ENCODE data around the gene CLECL1. TPM values are rescaled to one million over a fixed set of nuclear protein-coding genes. Genes with fewer than 3 reads are reported as not detected.
"Not testable (repeated sequence)": the region's sequence is repeated elsewhere in the genome, so short reads cannot be mapped to it uniquely, and the experiment has no call there.

The CLECL1 gene
- total RNA-seq, 1 donor from 2014 or later = 0.41 TPM

DNA sequence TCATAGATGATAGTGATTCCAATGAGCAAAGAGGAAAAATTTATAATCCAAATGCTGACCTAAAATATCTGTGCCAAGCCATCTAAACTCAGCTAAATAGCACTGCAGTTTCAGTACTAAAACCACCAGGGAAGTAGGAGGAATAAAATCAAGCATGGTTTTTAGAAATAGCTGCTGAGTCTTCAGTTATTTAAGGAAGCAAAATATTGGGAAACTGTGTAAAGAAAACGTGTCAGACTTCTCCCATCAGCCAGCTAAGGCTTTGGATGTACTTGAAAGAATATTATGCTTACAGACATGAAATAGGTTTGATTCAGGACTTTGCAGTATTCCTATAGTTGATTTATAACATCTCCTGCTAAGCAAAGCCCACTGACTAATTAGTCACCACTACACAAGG lies 38.7 kb downstream of the CLECL1 start:
- DNase-seq = no peak

DNA sequence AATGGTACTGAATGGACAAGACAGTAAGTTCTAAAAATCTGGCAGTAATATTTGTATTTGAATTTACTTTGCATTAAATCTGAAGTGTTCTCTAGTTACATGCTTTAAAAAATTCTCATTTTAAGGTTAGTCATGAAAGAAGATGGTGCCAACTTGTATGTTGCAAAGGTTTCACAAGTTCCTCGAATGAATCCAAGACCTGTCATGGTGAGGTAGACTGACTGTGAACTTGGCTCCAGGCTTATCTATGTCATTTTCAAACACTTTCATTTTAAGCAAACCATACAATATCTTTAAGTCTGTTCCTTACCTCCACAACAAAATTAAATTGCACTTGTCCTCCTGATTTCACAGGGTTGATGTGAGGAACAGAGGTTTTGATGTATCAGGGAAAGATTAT lies 40.0 kb downstream of the CLECL1 start:
- no peak for DNase-seq

DNA sequence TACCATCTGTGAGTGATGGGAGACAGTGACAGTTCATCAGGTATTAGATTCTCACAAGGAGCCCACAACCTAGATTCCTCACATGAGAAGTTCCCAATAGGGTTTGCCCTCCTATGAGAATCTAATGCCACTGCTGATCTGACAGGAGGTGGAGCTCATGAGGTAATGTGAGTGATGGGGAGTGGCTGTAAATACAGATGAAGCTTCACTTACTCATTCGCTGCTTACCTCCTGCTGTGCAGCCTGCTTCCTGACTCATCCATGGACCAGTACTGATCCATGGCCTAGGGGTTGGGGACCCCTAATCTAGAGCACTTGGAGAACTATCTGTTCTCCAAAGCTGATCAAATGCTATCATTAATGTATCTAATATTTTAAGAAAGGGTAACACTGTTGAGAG lies 45.7 kb downstream of the CLECL1 start:
- DNase-seq = no peak

DNA sequence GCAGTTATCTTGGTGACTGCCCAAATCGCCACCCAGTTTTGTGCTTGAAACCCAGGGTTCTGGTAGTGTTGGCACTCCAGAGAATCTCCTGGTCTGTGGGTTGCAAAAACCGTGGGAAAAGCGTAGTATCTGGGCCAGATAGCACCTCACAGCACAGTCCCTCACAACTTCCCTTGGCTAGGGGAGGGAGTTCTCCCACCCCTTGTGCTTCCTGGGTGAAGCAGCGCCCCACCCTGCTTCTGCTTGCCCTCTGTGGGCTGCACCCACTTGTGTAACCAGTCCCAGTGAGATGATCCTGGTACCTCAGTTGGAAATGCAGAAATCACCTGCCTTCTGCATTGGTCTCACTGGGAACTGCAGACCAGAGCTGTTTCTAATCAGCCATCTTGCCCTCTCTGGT lies 47.0 kb downstream of the CLECL1 start:
- no peak for DNase-seq

DNA sequence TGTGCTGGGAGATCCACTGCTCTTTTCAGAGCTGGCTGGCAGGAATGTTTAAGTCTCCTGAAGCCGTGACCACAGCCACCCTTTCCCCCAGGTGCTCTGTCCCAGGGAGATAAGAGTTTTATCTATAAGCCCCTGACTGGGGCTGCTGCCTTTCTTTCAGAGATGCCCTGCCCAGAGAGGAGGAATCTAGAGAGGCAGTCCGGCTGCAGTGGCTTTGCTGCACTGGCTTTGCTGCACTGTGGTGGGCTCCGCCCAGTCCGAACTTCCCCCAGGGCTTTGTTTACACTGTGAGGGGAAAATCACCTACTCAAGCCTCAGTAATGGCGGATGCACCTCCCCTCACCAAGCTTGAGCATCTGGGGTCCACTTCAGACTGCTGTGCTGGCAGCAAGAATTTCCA lies 47.5 kb downstream of the CLECL1 start:
- not testable (repeated sequence) for DNase-seq

DNA sequence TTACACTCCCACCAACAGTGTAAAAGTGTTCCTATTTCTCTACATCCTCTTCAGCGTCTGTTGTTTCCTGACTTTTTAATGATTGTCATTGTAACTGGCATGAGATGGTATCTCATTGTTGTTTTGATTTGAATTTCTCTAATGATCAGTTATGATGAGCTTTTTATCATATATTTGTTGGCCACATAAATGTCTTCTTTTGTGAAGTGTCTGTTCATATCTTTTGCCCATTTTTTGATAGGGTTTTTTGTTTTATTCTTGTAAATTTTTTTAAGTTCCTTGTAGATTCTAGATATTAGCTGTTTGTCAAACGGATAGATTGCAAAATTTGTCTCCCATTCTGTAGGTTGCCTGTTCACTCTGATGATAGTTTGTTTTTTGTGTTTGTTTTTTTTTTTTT lies 49.9 kb downstream of the CLECL1 start:
- not testable (repeated sequence) for DNase-seq

DNA sequence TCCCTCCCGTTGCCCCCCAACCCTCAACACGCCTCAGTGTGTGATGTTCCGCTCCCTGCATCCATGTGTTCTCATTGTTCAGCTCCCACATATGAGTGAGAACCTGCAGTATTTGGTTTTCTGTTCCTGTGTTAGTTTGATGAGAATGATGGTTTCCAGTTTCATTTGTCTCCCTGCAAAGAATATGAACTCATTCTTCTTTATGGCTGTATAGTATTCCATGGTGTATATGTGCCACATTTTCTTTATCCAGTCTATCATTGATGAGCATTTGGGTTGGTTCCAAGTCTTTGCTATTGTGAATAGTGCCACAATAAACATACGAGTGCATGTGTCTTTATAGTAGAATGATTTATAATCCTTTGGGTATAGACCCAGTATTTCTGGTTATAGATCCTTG lies 50.4 kb downstream of the CLECL1 start:
- DNase-seq = not testable (repeated sequence)

DNA sequence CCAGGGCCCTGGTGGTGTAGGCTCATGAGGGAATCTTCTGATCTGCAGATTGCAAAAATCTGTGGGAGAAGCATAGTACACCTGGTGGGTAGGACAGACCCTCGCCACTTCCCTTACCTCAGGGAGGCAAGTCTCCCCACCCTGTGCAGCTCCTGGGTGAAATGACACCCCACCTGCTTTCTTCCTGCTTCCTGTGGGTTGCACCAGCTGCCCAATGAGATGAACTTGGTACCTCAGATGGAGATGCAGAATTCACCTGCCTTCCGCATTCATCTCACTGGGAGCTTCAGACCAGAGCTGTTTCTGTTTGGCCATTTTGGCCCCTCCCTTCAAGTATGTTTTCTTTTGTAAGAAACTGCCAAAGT lies 58.7 kb downstream of the CLECL1 start:
- no peak for DNase-seq

DNA sequence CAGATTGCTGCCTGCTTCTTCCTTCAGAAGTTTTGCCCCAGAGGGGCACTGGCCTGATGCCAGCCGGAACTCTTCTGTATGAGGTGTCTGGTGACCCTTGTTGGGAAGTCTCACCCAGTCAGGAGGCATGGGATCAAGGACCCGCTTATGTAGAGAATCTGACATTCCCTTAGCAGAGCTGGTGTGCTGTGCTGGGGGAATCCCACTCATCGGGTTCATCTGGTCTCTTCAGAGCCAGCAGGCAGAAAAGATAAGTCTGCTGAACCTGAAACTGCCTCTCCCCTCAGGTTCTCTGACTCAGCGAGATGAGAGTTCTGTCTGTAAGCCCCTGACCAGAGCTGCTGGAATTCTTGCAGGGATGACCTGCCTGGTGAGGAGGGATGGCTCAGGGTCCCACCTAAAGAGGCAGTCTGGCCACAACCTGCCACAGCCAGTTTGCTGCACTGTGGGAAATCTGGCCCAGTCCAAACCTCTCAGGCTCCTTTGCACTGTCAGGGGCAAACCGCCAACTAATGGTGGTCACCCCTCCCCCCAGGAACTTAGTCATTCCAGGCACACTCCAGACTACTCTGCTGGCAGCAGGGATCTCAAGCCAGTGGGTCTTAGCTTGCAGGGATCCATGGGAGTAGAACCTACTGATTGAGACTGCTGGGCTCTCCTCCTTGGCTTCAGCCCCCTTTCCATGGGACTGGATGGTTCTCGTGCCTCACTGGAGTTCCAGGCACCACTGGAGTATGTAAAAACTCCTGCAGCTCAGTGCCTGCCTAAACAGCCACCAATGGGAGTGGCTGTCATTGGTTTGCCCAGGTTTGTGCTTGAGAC lies 59.3 kb downstream of the CLECL1 start:
- no peak for DNase-seq

Other genes with a start within 250 kb of the CLECL1 start
- gene KLRB1, start 125.2 kb downstream of the CLECL1 start, total RNA-seq = 0.41 TPM
- 12.4 TPM for gene CLEC2D, start 63.4 kb downstream of the CLECL1 start, total RNA-seq
- 4.6 TPM for gene CD69, start 27.8 kb upstream of the CLECL1 start, total RNA-seq
- gene KLRF1, start 94.4 kb upstream of the CLECL1 start, total RNA-seq = 0.51 TPM
- gene CLEC2B, start 136.3 kb upstream of the CLECL1 start, total RNA-seq = 25.2 TPM
- not detected for gene KLRF2, start 148.4 kb upstream of the CLECL1 start, total RNA-seq
- not detected for gene CLEC2A, start 199.3 kb upstream of the CLECL1 start, total RNA-seq
- gene CLEC12A, start 238.3 kb upstream of the CLECL1 start, total RNA-seq = not detected

Data from tongue (tissue), 2 donors.